Upper lobe of left lung (tissue), 4 donors: ENCODE measurements around the gene WTIP.

Experiments
- CTCF ChIP-seq, 6 experiments: fragments of 450-650 bp in 4 of 6; fragments of 200-600 bp in 2 of 6; sonication (generic) in 2 of 6; IDR thresholded peaks; one replicate each; pipeline ENCODE4 v1.5.1; 2016 to 2019; ENCODE audit warnings: antibody characterized with exemption in 6 of 6
- EP300 ChIP-seq, 4 donors: sonication (generic); formaldehyde crosslinking; IDR thresholded peaks; one replicate each; pipeline ENCODE4 v1.5.1; 2017; ENCODE audit warnings: antibody characterized with exemption in 4 of 4, control low read depth in 2 of 4
- POLR2A ChIP-seq, 4 donors: fragments of 450-650 bp; IDR thresholded peaks; one replicate each; pipeline ENCODE4 v1.5.1; 2016 to 2017; ENCODE audit warnings: antibody characterized with exemption in 4 of 4, mild to moderate bottlenecking in 2 of 4
- POLR2AphosphoS5 ChIP-seq, 2 donors: sonication (generic); formaldehyde crosslinking; IDR thresholded peaks; one replicate each; pipeline ENCODE4 v1.5.1; 2017; ENCODE audit warnings: antibody characterized with exemption in 2 of 2

- TF ChIP-seq POLR2AphosphoS5 (IDR thresholded peaks at IDR 0.05), result no peak
- TF ChIP-seq POLR2A (IDR thresholded peaks at IDR 0.05), result no peak
- no peak for TF ChIP-seq CTCF (IDR thresholded peaks at IDR 0.05)
- no peak for TF ChIP-seq EP300 (IDR thresholded peaks at IDR 0.05)
These were observed 68.3 kb downstream of the WTIP start for GRCh38 chr19:34549833-34550232.
